Activated naive CD4-positive, alpha-beta T cell treated with anti-CD3 and anti-CD28 coated beads, Interleukin-2, amount 10 ng/mL, durations not matched to agents 7 days and 5 days (primary cell): ENCODE data around the gene WASF2.
A peak's percentile ranks its signal among the peaks of the same experiment; 100 is the strongest.

Experiments
- CTCF ChIA-PET: fragments of 350-600 bp; sonication (Branson Sonifier 250); formaldehyde crosslinking; loops from one replicate; lab custom pipeline; 2021; ENCODE audit warnings: antibody characterized with exemption; lab: Charles Lee
- DNase-seq: peaks from one replicate; pipeline ENCODE4 v3.0.0-alpha.2; 2020
- H3K27ac Mint-ChIP-seq: one replicate; pipeline ENCODE4 v1.8.0; 2021; ENCODE audit warnings: mild to moderate bottlenecking, moderate library complexity, mixed read lengths
- H3K27me3 Mint-ChIP-seq: one replicate; pipeline ENCODE4 v1.8.0; 2021; ENCODE audit warnings: mild to moderate bottlenecking, mixed read lengths
- H3K36me3 Mint-ChIP-seq: one replicate; pipeline ENCODE4 v1.8.0; 2021; ENCODE audit warnings: mixed read lengths
- H3K4me1 Mint-ChIP-seq: one replicate; pipeline ENCODE4 v1.8.0; 2021; ENCODE audit warnings: mixed read lengths
- H3K4me3 Mint-ChIP-seq: one replicate; pipeline ENCODE4 v1.8.0; 2021; ENCODE audit warnings: mild to moderate bottlenecking, moderate library complexity, mixed read lengths
- H3K9me3 Mint-ChIP-seq: one replicate; pipeline ENCODE4 v1.8.0; 2021; ENCODE audit warnings: mixed read lengths

Gene WASF2

DNA sequence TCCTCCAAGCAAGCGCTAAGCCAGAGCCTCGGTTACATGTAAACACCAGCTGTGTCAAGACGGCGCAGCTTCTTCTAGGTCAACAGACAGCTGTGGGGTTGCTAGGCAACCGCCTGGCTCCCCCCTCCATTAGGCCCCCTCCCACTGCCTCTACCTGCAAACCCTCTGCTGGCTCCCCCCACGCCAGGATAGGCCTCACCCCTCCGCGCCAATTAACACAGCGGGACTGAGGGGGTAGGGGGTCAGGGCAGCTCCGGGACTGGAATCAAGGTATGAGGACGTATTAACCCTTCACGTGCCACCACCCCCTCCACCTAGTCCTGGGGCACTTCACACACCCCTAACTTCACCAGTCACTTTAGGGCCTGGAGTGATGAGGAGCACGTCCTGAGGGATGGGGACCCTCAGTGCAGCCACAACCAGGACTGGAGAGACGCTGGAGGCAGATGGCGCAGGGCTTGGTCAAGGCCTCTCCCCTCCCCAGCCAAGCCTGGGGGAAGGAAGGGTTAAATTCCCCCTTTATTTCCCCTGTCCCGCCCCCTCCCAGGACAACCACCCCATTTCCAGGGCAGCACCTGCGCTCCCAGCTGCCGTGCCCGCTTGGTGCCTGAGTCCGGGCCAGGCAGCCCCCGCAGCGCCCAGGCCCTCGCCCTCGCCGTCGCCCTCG is 37.4 kb upstream of the WASF2 start:
- H3K4me1 Mint-ChIP-seq = peaks cover 71% of the 10 kb centered on the region
- peak; percentile 76 for DNase-seq
- no peak overlapping the region for H3K27ac Mint-ChIP-seq
- CTCF ChIA-PET = interaction anchor here (0.6 to 5.3 kb wide), 4 partner anchors 30 to 246 kb away, joined by 3 to 35 read pairs (median 4); no protein-coding TSS in a partner anchor
- H3K9me3 Mint-ChIP-seq = no peaks in the 10 kb centered on the region
- no peaks in the 10 kb centered on the region for H3K27me3 Mint-ChIP-seq
- peak overlapping the region; percentile 74 for H3K4me3 Mint-ChIP-seq
- peaks cover 16% of the 10 kb centered on the region for H3K36me3 Mint-ChIP-seq

- H3K4me1 Mint-ChIP-seq = peaks cover 71% of the 10 kb centered on the region
- peaks cover 11% of the 10 kb centered on the region for H3K36me3 Mint-ChIP-seq
- CTCF ChIA-PET = interaction anchor here (0.9 to 5.3 kb wide), 5 partner anchors 31 to 124 kb away, joined by 3 to 77 read pairs (median 31); partner anchors contain the start of gene AHDC1
- no peaks in the 10 kb centered on the region for H3K27me3 Mint-ChIP-seq
- H3K27ac Mint-ChIP-seq = peak overlapping the region; percentile 73
- H3K4me3 Mint-ChIP-seq = peak overlapping the region; percentile 74
- no peak for DNase-seq
- no peaks in the 10 kb centered on the region for H3K9me3 Mint-ChIP-seq
Measured at GRCh38 chr1:27526569-27527222, 36.7 kb upstream of the WASF2 start.

GRCh38 chr1:27525296-27526272 is 35.6 kb upstream of the WASF2 start:
- H3K9me3 Mint-ChIP-seq = no peaks in the 10 kb centered on the region
- H3K4me1 Mint-ChIP-seq = peaks cover 79% of the 10 kb centered on the region
- peak overlapping the region; percentile 73 for H3K27ac Mint-ChIP-seq
- CTCF ChIA-PET = interaction anchor here (0.7 to 5.3 kb wide), 8 partner anchors 32 to 193 kb away, joined by 3 to 77 read pairs (median 5); partner anchors contain the start of gene AHDC1
- peak; percentile 82 for DNase-seq
- no peaks in the 10 kb centered on the region for H3K27me3 Mint-ChIP-seq
- H3K4me3 Mint-ChIP-seq = peak overlapping the region; percentile 74
- H3K36me3 Mint-ChIP-seq = peaks cover 11% of the 10 kb centered on the region

DNA sequence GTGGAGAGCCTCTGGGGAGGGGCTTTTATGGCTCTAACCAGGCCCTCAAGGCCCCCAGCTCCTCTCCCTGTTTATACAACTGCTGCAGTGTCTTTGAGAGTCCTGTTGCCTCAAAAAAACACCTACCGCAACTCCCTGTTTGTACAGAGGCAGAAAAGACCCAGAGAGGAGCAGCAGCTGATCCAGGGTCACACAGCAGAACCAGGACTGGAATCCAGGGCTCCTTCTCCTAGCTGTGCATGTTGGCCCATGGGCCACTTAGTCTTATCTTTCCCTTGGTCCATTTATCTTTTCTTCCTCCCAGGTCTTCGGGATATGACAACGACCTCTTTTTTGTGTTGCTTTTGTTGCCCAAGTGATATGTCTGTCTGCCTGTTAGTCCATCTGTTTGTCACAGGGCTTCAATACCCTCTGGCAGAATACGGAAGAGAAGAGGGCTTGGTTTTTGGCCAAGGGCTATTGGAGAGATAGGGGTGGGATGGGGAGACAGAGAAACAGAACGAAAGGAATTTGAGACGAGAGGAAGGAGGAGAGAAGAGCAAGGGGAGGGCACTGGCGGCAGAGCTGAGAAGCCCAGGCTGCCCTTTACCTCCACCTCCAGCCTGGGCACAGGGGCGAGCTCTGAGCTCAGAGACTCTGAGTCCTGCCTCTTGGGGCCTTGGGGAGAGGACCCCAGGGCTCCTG is 33.5 kb upstream of the WASF2 start:
- Mint-ChIP-seq H3K36me3 (peaks cover 4% of the 10 kb centered on the region), H3K9me3 (no peaks in the 10 kb centered on the region), H3K27me3 (no peaks in the 10 kb centered on the region), H3K4me1 (peaks cover 81% of the 10 kb centered on the region), H3K27ac (peak overlapping the region; percentile 95), H3K4me3 (peak overlapping the region; percentile 83)
- no peak for DNase-seq
- CTCF ChIA-PET = interaction anchor here (0.7 to 5.3 kb wide), 20 partner anchors 10 to 223 kb away, joined by 3 to 77 read pairs (median 5); partner anchors contain the start of gene AHDC1

- peak; percentile 85 for DNase-seq
- Mint-ChIP-seq H3K9me3 (no peaks in the 10 kb centered on the region), H3K27me3 (no peaks in the 10 kb centered on the region), H3K4me1 (peaks cover 86% of the 10 kb centered on the region), H3K4me3 (peak overlapping the region; percentile 83), H3K27ac (peak overlapping the region; percentile 95), H3K36me3 (peaks cover 4% of the 10 kb centered on the region)
- CTCF ChIA-PET = interaction anchor here (0.5 to 5.3 kb wide), 24 partner anchors 10 to 222 kb away, joined by 3 to 77 read pairs (median 4); partner anchors contain the start of gene AHDC1
Measured at GRCh38 chr1:27522432-27523336, 32.7 kb upstream of the WASF2 start.

DNA sequence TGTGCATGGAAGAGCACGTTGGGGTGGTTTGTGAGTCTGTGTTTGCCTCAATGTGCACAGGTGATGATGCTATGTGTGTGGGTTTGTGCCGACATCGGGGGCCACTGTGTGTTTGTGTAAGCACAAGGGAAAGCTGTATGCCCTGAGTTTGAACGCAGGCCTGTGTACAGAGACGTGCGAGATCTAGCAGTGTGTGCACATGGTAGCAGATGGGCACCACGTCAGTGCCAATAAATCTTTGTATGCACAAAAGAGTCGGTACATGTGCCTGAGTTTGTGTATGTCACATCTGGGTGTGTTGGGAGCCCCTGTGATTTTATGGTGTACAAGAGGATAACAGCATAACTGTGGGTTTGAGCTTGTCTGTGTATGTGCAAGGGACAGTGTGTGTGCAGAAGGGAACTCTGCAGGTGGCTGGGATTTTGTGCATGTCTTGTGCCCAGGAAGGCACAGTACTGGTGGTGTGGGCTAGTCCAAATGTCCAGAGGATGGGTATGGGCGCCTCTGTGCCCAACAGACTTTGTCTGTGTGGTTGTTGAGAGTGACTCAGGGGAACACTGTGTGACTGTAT is 32.0 kb upstream of the WASF2 start:
- CTCF ChIA-PET = interaction anchor here (1.2 to 3.8 kb wide), 5 partner anchors 34 to 147 kb away, joined by 3 to 24 read pairs (median 8); partner anchors contain the start of gene AHDC1
- Mint-ChIP-seq H3K27ac (peak overlapping the region; percentile 95), H3K27me3 (peaks cover 4% of the 10 kb centered on the region), H3K4me1 (peaks cover 86% of the 10 kb centered on the region), H3K9me3 (no peaks in the 10 kb centered on the region), H3K4me3 (peak overlapping the region; percentile 83), H3K36me3 (peaks cover 4% of the 10 kb centered on the region)
- DNase-seq = peak; percentile 34

DNA sequence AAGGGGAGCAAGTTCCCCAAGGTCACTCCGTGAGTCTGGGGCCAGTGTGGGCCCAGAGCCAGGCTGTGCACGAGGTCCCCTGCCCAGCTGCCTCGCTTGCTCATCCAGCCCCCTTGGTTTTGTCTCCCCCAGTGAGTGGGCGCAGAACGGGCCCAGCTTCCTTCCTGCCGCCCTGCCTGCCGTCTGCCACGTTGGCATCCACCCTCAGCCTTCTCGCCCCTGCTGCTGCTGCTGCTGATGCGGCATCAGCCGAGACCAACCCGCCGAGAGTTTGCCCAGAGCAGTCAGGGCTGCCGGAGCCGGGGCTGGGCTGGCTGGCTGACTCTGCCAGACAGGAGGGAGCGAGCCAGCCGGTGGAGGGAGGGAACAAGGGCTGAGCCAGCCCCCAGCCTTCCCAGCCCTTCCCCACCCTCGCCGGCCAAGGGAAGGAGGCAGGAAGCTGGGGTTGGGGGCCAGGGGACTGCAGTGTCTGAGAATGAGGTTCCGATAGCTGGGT is 31.4 kb upstream of the WASF2 start:
- CTCF ChIA-PET = interaction anchor here (1.2 to 3.8 kb wide), 5 partner anchors 35 to 148 kb away, joined by 3 to 24 read pairs (median 8); partner anchors contain the start of gene AHDC1
- Mint-ChIP-seq H3K27me3 (peaks cover 4% of the 10 kb centered on the region), H3K4me3 (peak overlapping the region; percentile 83), H3K36me3 (peaks cover under 1% of the 10 kb centered on the region), H3K27ac (peak overlapping the region; percentile 95), H3K9me3 (no peaks in the 10 kb centered on the region), H3K4me1 (peaks cover 80% of the 10 kb centered on the region)
- DNase-seq = peak; percentile 60

DNA sequence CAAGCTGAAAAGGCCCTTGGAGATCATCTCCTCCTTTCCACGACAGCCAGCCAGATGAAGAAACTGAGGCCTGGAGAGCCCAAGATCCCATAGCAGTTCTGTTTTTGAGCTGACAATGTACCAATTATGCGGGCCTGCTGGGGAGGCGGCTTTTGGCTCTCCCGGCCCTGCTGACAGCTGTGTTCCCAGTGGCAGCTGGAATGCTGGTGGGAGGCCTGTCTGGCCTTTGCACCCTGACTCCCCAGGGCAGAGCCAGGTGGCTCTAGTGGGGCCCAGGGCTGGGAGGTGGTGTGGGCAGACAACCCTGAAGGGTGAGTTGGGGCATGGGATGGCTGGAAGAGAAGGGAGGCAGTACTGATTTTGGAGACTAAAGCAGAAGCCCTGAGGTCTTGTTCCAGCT is 30.7 kb upstream of the WASF2 start:
- Mint-ChIP-seq H3K27me3 (peaks cover 4% of the 10 kb centered on the region), H3K4me3 (no peak overlapping the region), H3K4me1 (peaks cover 73% of the 10 kb centered on the region), H3K9me3 (no peaks in the 10 kb centered on the region), H3K27ac (peak overlapping the region; percentile 95), H3K36me3 (no peaks in the 10 kb centered on the region)
- DNase-seq = no peak
- CTCF ChIA-PET = interaction anchor here (0.8 to 3.8 kb wide), 4 partner anchors 36 to 476 kb away, joined by 3 to 24 read pairs (median 10); partner anchors contain the start of gene AHDC1

DNA sequence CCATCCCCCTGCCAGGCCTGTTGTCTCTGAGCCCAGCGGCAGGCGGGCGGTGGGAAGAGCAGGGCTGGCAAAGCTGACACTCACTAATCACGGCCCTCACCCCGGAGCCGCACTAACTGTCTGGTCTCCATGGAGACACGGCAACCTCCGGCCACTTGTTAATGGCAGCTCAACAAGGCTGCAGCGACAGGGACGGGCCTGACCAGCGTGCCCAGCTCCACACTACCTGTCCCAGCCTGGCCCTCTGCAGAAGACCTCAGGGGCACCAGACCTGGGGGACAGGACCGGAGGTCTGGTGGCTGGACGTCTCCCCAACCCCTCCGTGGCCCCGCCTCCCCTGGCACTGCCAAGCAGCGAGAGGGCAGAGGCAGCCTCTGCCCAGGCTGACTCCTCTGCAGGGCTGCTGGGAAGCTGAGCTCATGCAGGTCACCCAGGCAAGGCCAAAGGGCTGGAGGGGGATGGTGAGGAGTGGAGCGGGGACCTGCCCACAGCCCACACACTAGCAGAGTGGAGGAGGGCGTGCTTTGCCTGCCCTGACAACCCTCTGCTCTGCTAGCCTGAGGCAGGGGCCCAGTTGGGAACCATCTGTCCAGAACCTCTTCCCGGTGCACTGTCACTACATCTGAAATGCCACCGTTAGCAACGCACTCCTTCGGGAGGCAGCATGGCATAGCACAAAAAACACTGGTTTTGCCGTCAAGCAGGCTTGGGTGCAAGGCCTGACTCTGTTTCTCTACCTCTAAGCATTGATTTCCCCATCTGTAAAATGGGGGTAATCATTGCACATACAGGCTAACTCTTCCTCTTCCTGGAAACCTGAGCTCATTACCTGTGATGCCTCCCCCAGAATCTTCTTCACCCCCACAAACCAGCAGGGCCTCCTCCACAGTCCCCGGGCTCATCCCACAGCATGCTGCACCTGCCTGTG is 29.6 kb upstream of the WASF2 start:
- Mint-ChIP-seq H3K4me1 (peaks cover 63% of the 10 kb centered on the region), H3K9me3 (no peaks in the 10 kb centered on the region), H3K27ac (no peak overlapping the region), H3K36me3 (no peaks in the 10 kb centered on the region), H3K27me3 (peaks cover 4% of the 10 kb centered on the region), H3K4me3 (no peak overlapping the region)
- CTCF ChIA-PET = interaction anchor here (0.8 to 3.1 kb wide), 2 partner anchors 37 to 475 kb away, joined by 3 to 11 read pairs; no protein-coding TSS in a partner anchor
- DNase-seq = no peak

DNA sequence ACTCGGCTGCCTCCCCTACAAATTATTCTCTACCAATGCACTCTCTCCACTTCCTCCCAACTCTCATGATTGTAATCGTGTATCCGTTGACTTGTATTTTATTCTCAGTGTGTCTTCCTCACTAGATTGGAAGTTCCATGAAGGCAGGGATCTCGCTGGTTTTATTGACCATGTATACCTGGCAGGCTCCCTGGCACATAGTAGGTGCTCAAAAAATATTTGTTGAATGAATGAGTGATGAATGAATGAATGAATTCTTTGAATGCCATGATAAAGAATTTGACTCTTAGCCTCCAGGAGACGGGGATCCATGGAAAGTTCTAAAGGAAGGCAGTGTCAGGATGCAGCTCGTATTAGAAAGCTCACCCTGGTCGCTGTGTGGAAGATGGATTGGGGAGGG is 28.8 kb upstream of the WASF2 start:
- DNase-seq = no peak
- H3K9me3 Mint-ChIP-seq = no peaks in the 10 kb centered on the region
- CTCF ChIA-PET = interaction anchor here (3.1 kb wide), 1 partner anchor 38 kb away, joined by 11 read pairs; no protein-coding TSS in a partner anchor
- H3K27ac Mint-ChIP-seq = no peak overlapping the region
- no peak overlapping the region for H3K4me3 Mint-ChIP-seq
- no peaks in the 10 kb centered on the region for H3K36me3 Mint-ChIP-seq
- H3K27me3 Mint-ChIP-seq = peaks cover 4% of the 10 kb centered on the region
- peaks cover 56% of the 10 kb centered on the region for H3K4me1 Mint-ChIP-seq
